ENCODE results near the gene PLA2G15.

PLA2G15 gene

GRCh38 chr16:68232335-68232734 is 12.8 kb upstream of the PLA2G15 start:
- in situ Hi-C loops (cut with MboI; ENCODE audit: low sequenced_read_pairs): no loop called here

DNA sequence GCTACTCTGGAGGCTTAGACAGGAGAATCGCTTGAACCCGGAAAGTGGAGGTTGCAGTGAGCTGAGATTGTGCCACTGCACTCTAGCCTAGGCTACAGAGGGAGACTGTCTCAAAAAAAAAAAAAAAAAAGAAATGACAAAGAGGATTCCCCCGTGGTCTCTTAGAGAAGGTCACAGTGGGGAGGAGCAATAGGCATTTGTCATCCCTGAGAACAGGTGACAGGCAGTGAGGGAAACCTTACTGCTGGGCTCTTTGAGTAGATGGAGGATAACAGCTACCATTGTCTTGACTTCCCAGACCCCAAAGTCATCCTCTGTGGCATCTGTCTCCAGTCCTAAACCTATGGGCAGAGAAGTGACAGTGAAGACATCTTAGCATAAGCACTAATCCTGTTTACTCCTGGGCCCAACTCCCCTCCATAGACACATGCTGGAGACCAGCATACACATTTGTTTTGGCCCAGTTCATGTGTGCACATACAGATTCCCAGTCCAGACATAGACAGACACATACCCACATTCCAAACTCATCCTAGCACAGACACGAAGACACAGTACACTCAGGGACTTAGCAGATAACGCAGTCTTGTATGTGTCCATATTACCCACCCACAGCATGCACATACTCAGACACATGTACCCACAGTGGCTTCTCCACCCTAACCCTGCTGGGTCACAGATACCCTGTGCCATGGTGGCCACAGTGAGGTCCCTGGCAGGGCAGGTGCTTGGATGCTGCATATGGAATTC is 11.9 kb upstream of the PLA2G15 start:
- in situ Hi-C loops (cut with MboI; ENCODE audit: low sequenced_read_pairs): no loop called here

DNA sequence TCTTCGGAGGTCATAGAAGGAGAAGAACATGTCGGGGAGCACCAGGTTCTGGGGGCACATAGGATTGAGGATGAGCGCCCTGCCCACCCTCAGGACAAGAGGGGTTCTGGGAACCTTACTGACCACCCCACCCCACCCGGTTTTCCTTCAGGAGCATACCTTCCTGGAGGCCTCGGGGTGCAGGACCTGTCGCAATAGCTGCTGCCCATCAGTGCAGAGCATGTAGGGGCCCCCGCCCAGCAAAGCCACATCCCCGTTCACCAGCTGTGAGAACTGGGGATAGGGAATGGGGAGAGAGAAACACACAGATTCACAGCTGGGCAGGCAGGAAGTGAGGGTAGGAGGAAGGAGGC is 11.4 kb upstream of the PLA2G15 start:
- in situ Hi-C loops (cut with MboI; ENCODE audit: low sequenced_read_pairs): no loop called here

DNA sequence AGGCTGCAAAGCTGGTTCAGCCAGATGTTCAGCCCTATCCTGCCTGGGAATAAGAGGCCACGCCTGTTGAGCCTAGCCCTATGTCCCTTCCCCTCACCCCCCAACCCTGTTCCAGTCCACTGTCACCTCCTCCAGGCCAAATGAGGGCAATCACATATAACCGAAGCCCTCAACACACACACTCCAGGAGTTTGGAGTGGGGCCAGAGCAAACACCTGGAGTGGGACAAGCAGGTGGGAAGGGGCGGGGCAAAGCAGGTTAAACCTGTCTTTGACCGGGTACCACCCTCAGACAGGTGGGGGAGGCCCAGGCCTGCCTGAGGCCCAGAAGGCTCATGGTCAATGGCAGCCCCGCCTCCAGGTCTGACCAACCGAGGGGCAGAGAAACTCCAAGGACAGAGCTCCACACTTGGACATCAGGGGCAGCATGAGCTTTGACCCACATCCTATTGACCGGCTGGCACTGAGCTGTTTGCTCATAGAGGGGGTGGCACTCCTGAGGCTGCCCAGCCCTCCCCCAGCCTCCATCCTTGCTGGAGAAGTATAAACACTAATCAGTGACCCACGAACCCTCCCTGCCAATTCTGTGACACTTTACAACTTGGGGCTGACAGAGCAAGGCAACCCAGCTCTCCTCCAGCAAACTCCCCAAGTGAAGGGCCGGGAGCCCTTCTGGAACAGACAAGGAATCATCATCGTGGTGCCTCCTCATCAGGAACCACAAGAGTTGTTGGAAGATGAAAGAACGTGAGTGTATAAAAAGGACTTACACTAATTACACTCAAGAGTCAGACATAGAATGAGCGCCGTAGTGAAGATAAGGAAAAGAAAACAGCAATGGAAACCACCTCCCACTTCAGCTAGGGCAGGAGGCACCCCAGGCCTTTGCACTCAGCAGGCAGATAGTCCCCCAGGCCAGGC is 10.7 kb upstream of the PLA2G15 start:
- in situ Hi-C loops (cut with MboI; ENCODE audit: low sequenced_read_pairs): no loop called here

- in situ Hi-C loops (cut with MboI; ENCODE audit: low sequenced_read_pairs): no loop called here
Observed at GRCh38 chr16:68235108-68235886, 9.9 kb upstream of the PLA2G15 start.

- in situ Hi-C loops (cut with MboI; ENCODE audit: low sequenced_read_pairs): no loop called here
Observed at GRCh38 chr16:68235887-68236136, 9.4 kb upstream of the PLA2G15 start, which contains the start of gene ESRP2. ESRP2 (minus strand) TSS chr16:68236127; CDS start chr16:68236045, 82 bp downstream.

GRCh38 chr16:68236137-68236825 is 8.9 kb upstream of the PLA2G15 start:
- in situ Hi-C loops (cut with MboI; ENCODE audit: low sequenced_read_pairs): no loop called here

- in situ Hi-C loops (cut with MboI; ENCODE audit: low sequenced_read_pairs): no loop called here
Observed at GRCh38 chr16:68236826-68237242, 8.3 kb upstream of the PLA2G15 start.

DNA sequence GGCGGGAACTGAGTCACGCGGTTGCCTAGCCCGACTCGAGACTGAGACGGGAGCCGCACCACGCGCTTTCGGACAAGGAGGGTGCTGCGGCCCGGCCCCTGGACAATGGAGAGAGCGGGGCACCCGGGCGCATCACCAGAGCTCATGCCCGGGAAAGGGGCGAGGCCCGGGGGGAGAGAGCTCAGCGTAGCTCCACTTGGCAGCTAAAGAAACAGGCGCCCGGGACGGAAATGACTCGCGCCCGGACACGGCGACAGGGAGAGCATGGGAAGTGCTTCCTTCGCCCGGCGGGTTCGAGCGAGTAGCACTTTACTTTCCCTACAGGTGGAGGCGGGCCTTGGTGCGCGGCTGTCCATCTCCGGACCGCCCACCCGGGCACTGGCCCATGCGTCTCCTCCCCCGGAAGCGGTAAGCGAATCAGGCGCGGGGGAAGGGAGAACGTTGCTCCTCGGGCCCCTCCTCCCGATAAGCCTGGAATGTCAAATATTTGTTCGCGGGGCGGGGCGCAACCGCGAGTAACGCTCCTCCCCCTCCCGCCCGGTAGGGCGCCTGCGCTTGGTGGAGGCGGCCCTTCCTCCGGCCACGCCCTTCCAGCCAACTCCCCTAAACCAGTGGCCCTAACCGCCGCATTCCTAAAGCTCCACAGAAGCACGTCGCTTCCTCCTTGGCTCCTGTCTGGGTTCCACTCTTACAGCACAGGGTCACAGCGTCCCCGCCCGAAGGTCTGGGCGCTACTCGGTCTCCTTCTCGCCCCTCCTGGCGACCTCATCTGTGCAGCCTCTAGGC is 7.7 kb upstream of the PLA2G15 start:
- in situ Hi-C loops (cut with MboI; ENCODE audit: low sequenced_read_pairs): no loop called here

- in situ Hi-C loops (cut with MboI; ENCODE audit: low sequenced_read_pairs): no loop called here
Observed at GRCh38 chr16:68238029-68238345, 7.2 kb upstream of the PLA2G15 start.

GRCh38 chr16:68242085-68242484 is 3.1 kb upstream of the PLA2G15 start:
- in situ Hi-C loops (cut with MboI; ENCODE audit: low sequenced_read_pairs): no loop called here

GRCh38 chr16:68242926-68243858 is 2.0 kb upstream of the PLA2G15 start:
- in situ Hi-C loops (cut with MboI; ENCODE audit: low sequenced_read_pairs): no loop called here

- in situ Hi-C loops (cut with MboI; ENCODE audit: low sequenced_read_pairs): no loop called here
Observed at GRCh38 chr16:68244481-68244902, 681 bp upstream of the PLA2G15 start.

DNA sequence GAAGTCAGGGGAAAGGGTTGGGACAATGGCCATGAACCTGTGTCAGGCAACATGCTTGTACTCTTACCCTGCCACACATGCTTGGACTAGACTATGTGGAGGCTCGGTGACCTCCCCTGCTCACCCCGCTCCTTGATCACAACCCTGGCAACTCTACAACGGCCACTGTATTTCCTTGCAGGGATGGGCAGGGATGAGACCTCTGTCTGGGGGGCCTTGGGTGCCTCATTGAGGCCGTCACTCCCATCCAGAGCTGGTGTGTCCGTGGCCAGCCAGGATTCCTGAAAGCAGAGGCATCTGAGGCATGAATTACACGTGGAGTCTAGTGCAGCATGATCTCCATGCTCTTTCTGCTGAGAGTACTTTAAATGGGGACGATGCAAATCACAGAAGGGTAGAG is 948 bp downstream of the PLA2G15 start:
- in situ Hi-C loops (cut with MboI; ENCODE audit: low sequenced_read_pairs): no loop called here

DNA sequence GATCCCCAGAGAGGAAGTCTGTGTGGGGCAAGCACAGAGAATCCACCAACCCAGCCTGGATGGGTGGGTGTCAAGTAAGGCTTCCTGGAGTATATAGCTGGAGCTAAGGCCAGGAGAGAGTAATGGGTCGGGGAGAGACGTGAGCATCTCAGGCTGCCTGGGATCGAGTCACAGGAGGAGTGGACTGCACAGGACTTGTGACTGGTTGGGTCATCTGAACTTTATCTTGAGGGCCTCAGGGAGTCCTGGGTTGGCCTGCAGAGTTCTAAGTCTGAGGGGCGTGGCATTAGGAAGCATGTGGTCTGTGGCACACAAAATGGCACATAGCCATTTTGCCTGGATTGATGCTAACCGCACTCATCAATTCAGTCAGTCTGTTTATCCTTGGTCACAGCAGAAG is 1.5 kb downstream of the PLA2G15 start:
- in situ Hi-C loops (cut with MboI; ENCODE audit: low sequenced_read_pairs): no loop called here

GRCh38 chr16:68247400-68247799 is 2.2 kb downstream of the PLA2G15 start:
- in situ Hi-C loops (cut with MboI; ENCODE audit: low sequenced_read_pairs): no loop called here

- in situ Hi-C loops (cut with MboI; ENCODE audit: low sequenced_read_pairs): no loop called here
Observed at GRCh38 chr16:68247932-68248331, 2.8 kb downstream of the PLA2G15 start.

- in situ Hi-C loops (cut with MboI; ENCODE audit: low sequenced_read_pairs): no loop called here
Observed at GRCh38 chr16:68249371-68249770, 4.2 kb downstream of the PLA2G15 start.

DNA sequence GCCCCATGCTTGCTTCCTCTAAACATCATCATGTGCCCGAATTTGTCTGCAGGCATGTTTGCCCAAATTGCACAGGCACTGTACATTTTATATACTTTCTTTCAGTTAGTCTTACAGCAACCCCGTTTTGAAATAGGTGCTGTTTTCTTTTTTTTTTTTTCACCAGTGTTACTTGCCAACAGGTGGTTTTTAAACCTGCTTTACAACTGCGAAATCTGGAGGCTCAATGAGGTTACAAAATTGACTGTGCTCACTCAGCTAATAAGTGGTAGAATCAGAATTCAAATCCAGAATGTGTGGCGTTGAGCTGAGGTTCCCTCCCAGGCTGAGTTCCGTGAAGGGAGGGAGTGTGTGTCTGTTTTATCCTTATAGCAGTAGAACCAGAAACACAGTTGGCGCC is 5.8 kb downstream of the PLA2G15 start:
- in situ Hi-C loops (cut with MboI; ENCODE audit: low sequenced_read_pairs): no loop called here
